Testis (tissue), 2 donors: ENCODE results near the gene SUMO2.

Experiments used
- POLR2A ChIP-seq: fragments of 450-650 bp; IDR thresholded peaks from one replicate; pipeline ENCODE4 v1.6.1; 2017; ENCODE audit warnings: antibody characterized with exemption, mild to moderate bottlenecking, moderate library complexity
- TF ChIP-seq, protein P1 (sequence below), 3 experiments: fragments of 450-650 bp in 2 of 3; fragments of 200-600 bp in 1 of 3; sonication (generic) in 1 of 3; IDR thresholded peaks; one replicate each; pipeline ENCODE4 v1.5.1; 2016 to 2019; ENCODE audit warnings: antibody characterized with exemption in 3 of 3, mild to moderate bottlenecking in 2 of 3, moderate library complexity in 1 of 3

DNA sequence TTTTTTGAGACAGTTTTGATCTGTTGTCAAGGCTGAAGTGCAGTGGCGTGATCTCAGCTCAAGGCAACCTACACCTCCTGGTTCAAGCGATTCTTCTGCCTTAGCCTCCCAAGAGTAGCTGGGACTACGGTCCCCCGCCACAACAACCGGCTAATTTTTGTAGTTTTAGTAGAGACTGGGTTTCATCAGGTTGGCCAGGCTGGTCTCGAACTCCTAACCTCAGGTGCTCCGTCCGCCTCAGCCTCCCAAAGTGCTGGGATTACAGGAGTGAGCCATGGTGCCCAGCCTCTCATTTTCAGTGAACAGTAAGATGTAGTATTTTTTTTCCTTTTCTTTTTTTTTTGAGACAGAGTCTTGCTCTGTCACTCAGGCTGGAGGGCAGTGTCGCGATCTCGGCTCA is 7.8 kb downstream of the SUMO2 start:
- TF ChIP-seq, protein P1, sequence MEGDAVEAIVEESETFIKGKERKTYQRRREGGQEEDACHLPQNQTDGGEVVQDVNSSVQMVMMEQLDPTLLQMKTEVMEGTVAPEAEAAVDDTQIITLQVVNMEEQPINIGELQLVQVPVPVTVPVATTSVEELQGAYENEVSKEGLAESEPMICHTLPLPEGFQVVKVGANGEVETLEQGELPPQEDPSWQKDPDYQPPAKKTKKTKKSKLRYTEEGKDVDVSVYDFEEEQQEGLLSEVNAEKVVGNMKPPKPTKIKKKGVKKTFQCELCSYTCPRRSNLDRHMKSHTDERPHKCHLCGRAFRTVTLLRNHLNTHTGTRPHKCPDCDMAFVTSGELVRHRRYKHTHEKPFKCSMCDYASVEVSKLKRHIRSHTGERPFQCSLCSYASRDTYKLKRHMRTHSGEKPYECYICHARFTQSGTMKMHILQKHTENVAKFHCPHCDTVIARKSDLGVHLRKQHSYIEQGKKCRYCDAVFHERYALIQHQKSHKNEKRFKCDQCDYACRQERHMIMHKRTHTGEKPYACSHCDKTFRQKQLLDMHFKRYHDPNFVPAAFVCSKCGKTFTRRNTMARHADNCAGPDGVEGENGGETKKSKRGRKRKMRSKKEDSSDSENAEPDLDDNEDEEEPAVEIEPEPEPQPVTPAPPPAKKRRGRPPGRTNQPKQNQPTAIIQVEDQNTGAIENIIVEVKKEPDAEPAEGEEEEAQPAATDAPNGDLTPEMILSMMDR (IDR thresholded peaks at IDR 0.05) = no peak
- no peak for TF ChIP-seq POLR2A
